OCI-LY7 (cell line): ENCODE results near the gene GCFC2. TPM values are rescaled to one million over a fixed set of nuclear protein-coding genes. Genes with fewer than 3 reads are reported as not detected.

Experiments used
- BruUV-seq: library from RNA; stranded (reverse); fragments of 400-500 nt; replicated peaks from 2 replicates; lab custom pipeline; 2021; lab: Mats Ljungman, UMichigan
- CTCF ChIA-PET: fragments of 300-600 bp; sonication (Branson Sonifier 250); formaldehyde crosslinking; loops from one replicate; lab custom pipeline; 2022; ENCODE audit warnings: antibody characterized with exemption; ENCODE audit not compliant: unreplicated experiment; lab: Charles Lee
- POLR2A ChIA-PET: fragments of 300-600 bp; sonication (Branson Sonifier 250); formaldehyde crosslinking; loops from one replicate; lab custom pipeline; 2022; ENCODE audit warnings: antibody characterized with exemption; lab: Charles Lee
- DNase-seq: peaks from one replicate; pipeline ENCODE4 v3.0.0-alpha.2; 2015; ENCODE audit warnings: low spot score
- H2AFZ ChIP-seq: fragments of 200-600 bp; sonication (generic), shearing (Covaris generic); 2 replicates; pipeline ENCODE4 v1.6.1; 2014; ENCODE audit warnings: mild to moderate bottlenecking, antibody characterized with exemption, low read length, moderate library complexity
- H3K27ac ChIP-seq: fragments of 200-600 bp; sonication (generic); 2 replicates; pipeline ENCODE4 v1.5.1; 2014; ENCODE audit warnings: mixed run types, low read depth, mild to moderate bottlenecking, moderate library complexity, low read length, inconsistent platforms; ENCODE audit not compliant: poor library complexity, severe bottlenecking
- H3K36me3 ChIP-seq: fragments of 200-600 bp; sonication (generic); 2 replicates; pipeline ENCODE4 v1.6.1; 2014; ENCODE audit warnings: mild to moderate bottlenecking, antibody characterized with exemption, low read length, moderate library complexity, mixed read lengths; ENCODE audit not compliant: insufficient read depth
- H3K4me1 ChIP-seq: fragments of 200-600 bp; sonication (generic); 2 replicates; pipeline ENCODE4 v1.5.1; 2014; ENCODE audit warnings: mild to moderate bottlenecking, low read length; ENCODE audit not compliant: insufficient read depth, poor library complexity, severe bottlenecking
- H3K4me2 ChIP-seq: fragments of 200-600 bp; sonication (generic); 2 replicates; pipeline ENCODE4 v1.6.1; 2014; ENCODE audit warnings: mild to moderate bottlenecking, low read length
- H3K4me3 ChIP-seq: fragments of 200-600 bp; sonication (generic); 2 replicates; pipeline ENCODE4 v1.5.1; 2014; ENCODE audit warnings: mild to moderate bottlenecking, low read depth, low read length; ENCODE audit not compliant: poor library complexity, severe bottlenecking
- H3K79me2 ChIP-seq: fragments of 200-600 bp; sonication (generic); 2 replicates; pipeline ENCODE4 v1.6.1; 2016; ENCODE audit warnings: low read depth, mild to moderate bottlenecking, low read length, moderate library complexity, mixed read lengths; ENCODE audit not compliant: insufficient read depth
- H3K9me2 ChIP-seq: fragments of 200-600 bp; sonication (generic); 2 replicates; pipeline ENCODE4 v1.6.1; 2016; ENCODE audit warnings: mild to moderate bottlenecking, low read length, mixed read lengths; ENCODE audit not compliant: insufficient read depth
- H3K9me3 ChIP-seq: fragments of 200-600 bp; sonication (generic); 2 replicates; pipeline ENCODE4 v1.6.1; 2014; ENCODE audit warnings: mild to moderate bottlenecking, mixed run types, low read length, mixed read lengths
- H4K20me1 ChIP-seq: fragments of 200-600 bp; sonication (generic); 2 replicates; pipeline ENCODE4 v1.6.1; 2014; ENCODE audit warnings: mild to moderate bottlenecking, antibody characterized with exemption, low read length, moderate library complexity, mixed read lengths; ENCODE audit not compliant: insufficient read depth
- CTCF ChIP-seq: fragments of 200-600 bp; sonication (generic); conservative IDR thresholded peaks from 2 replicates; pipeline ENCODE4 v1.5.1; 2014; ENCODE audit warnings: mild to moderate bottlenecking, antibody characterized with exemption, low read length, moderate library complexity, mixed read lengths
- EZH2phosphoT487 ChIP-seq: fragments of 200-600 bp; sonication (generic); IDR thresholded peaks from 2 replicates; pipeline ENCODE4 v1.6.1; 2018; ENCODE audit warnings: low read depth, borderline replicate concordance, mild to moderate bottlenecking, mixed run types, antibody characterized with exemption, low read length, moderate library complexity, mixed read lengths
- intact Hi-C: fragments of 100-400 bp; cut with micrococcal nuclease; formaldehyde crosslinking; loops from one replicate; pipeline ENCODE4 v1.10.0; 2022; ENCODE audit not compliant: unreplicated experiment
- total RNA-seq, 2 experiments: library from RNA; depleted of rRNA in 1 of 2; stranded (reverse); fragments of >200 nt in 1 of 2; shearing (Covaris generic) in 1 of 2; gene quantifications; 2 replicates each; pipeline ENCODE4 v1.2.3, GENCODE V29; 2014 to 2022

The GCFC2 gene
- total RNA-seq, 2 experiments from 2014 or later = 19.3 to 21.8 TPM

GRCh38 chr2:75616933-75617332 is 93.8 kb downstream of the GCFC2 start:
- TF ChIP-seq EZH2phosphoT487 (no peak), CTCF (no peak)
- H3K4me1 ChIP-seq = no peaks in the 10 kb centered on the region
- H3K9me2 ChIP-seq = no peaks in the 10 kb centered on the region
- H3K27ac ChIP-seq = no peak overlapping the region
- no peaks in the 10 kb centered on the region for H3K36me3 ChIP-seq
- H4K20me1 ChIP-seq = no peaks in the 10 kb centered on the region
- no TSS peak for BruUV-seq
- CTCF ChIA-PET = no interaction called here
- no peak overlapping the region for H3K4me2 ChIP-seq
- H2AFZ ChIP-seq = no peak overlapping the region
- H3K4me3 ChIP-seq = no peak overlapping the region
- intact Hi-C loops = no loop called here
- no peak for DNase-seq
- POLR2A ChIA-PET = no interaction called here
- no peaks in the 10 kb centered on the region for H3K9me3 ChIP-seq
- H3K79me2 ChIP-seq = no peaks in the 10 kb centered on the region

- no peak for TF ChIP-seq EZH2phosphoT487
- no peak for TF ChIP-seq CTCF
- CTCF ChIA-PET = no interaction called here
- intact Hi-C loops = no loop called here
- no peak for DNase-seq
- POLR2A ChIA-PET = no interaction called here
- no peak overlapping the region for H3K27ac ChIP-seq
- no peaks in the 10 kb centered on the region for H3K9me3 ChIP-seq
- no peaks in the 10 kb centered on the region for H4K20me1 ChIP-seq
- no peaks in the 10 kb centered on the region for H3K9me2 ChIP-seq
- H3K4me1 ChIP-seq = no peaks in the 10 kb centered on the region
- no peaks in the 10 kb centered on the region for H3K36me3 ChIP-seq
- BruUV-seq = no TSS peak
- H3K79me2 ChIP-seq = no peaks in the 10 kb centered on the region
- H3K4me2 ChIP-seq = no peak overlapping the region
- H3K4me3 ChIP-seq = no peak overlapping the region
- H2AFZ ChIP-seq = no peak overlapping the region
These were observed 94.3 kb downstream of the GCFC2 start for GRCh38 chr2:75616406-75616805.

- intact Hi-C loops = no loop called here
- CTCF ChIA-PET = no interaction called here
These were observed 96.5 kb downstream of the GCFC2 start for GRCh38 chr2:75614162-75614651.

More at GRCh38 chr2:75614162-75614651, 96.5 kb downstream of the GCFC2 start:
- Histone ChIP-seq H3K9me2 (no peaks in the 10 kb centered on the region), H3K9me3 (no peaks in the 10 kb centered on the region), H3K36me3 (no peaks in the 10 kb centered on the region), H4K20me1 (no peaks in the 10 kb centered on the region), H3K4me2 (no peak overlapping the region), H3K79me2 (no peaks in the 10 kb centered on the region), H3K27ac (no peak overlapping the region), H3K4me3 (no peak overlapping the region), H2AFZ (no peak overlapping the region), H3K4me1 (no peaks in the 10 kb centered on the region)
- POLR2A ChIA-PET = interaction anchor here (0.6 kb wide), 1 partner anchor 22 kb away, joined by 3 read pairs; no protein-coding TSS in a partner anchor
- no peak for TF ChIP-seq EZH2phosphoT487
- TF ChIP-seq CTCF = no peak
- no peak for DNase-seq
- no TSS peak for BruUV-seq
